RCC 7860 (cell line): ENCODE results near the gene DLL1.

Experiments
- DNase-seq: peaks from one replicate; pipeline ENCODE4 v3.0.0-alpha.2; 2015; ENCODE audit warnings: low spot score
- FAIRE-seq: peaks from 2 replicates; lab custom pipeline; 2012; peaks lifted over from hg19 to GRCh38; lab: Jason Lieb, UNC

DLL1 gene

DNA sequence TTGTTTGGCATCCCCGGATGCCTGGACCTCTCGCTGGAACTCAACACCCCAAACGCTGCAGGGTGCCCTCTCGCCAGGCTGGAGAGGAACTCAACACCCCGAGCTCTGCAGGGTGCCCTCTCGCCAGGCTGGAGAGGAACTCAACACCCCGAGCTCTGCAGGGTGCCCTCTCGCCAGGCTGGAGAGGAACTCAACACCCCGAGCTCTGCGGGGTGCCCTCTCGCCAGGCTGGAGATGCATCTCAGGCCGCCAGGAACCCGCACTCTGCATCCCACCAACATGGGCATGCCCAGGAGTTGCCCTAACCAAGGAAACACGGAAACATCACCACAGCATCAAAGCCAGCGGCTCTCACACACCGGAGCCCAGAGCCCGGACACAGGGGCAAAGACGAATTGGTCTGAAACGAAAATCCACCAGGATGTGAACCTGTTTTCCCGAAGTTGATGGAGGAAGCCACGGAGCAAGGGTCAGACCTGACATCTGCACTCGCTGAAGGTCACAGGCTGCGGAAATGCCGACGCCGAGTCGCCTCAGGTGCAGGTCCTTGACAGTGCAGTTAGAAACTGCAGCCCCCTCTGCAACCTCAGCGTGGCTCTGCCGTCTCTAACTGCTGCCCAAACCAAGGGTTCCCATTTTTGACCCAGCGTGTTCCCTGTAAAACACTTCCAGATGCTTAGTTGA, 37.5 kb downstream of the DLL1 start:
- FAIRE-seq (no peak), DNase-seq (no peak)

GRCh38 chr6:170251776-170252571, 38.9 kb downstream of the DLL1 start:
- no peak for DNase-seq
- FAIRE-seq, result no peak

DNA sequence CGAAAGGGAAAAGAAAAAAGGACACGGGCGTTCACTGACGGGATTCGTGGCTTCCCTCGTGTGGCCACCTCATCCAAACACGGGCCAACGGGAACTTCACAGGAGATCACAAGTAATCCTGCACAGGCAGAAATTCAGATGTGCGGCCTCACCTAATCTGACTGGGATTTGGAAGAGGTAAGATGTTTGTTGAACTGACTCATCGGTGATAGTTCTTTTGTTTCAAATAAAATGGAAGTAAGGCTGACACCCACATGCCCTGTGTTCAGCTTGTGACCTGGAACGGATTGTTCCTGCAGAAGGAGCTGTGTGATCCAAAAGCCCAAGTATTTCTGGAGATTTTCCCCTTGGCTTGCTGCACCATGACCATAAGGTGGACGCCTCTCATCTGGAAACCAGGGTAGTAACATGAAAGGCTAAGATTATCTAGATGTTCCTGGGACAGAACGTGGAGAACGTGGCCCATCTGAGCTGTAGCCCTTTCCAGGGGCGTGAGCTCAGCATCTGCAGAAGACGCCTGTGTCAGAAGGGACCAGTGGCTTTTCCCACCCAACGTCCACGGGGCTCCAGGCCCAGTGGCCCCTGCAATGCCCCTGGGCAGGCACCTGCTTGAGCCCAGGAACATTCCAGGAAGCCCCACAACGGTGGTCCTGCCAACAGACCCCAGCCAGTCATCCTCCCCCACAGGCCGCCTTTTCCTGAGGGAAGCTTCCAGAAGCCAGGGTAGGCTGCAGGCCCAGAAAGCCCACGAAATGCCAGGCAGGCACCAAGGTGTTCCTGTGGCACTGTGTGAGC, 39.7 kb downstream of the DLL1 start:
- no peak for DNase-seq
- FAIRE-seq, result no peak

DNA sequence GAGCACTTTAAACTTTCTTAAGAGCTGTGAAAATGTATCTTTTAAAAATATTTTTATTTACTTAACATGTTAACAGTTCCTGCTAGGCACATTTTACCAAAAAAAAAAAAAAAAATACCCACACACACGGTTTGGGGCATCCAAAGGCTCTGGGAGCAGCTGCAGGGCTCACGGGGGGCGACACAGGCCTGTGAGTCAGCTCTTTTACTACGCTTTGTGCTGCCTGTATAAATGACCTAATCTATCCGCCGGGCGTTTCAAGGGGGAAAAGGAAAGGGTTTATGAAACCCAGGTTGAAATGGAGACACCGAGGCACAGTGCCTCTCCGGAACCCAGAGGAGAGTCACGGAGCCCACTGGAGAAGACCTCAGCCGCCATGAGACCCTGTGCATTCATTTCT, 40.4 kb downstream of the DLL1 start:
- DNase-seq, result no peak
- FAIRE-seq, result no peak

GRCh38 chr6:170249817-170250216, 41.1 kb downstream of the DLL1 start:
- DNase-seq (no peak), FAIRE-seq (no peak)

DNA sequence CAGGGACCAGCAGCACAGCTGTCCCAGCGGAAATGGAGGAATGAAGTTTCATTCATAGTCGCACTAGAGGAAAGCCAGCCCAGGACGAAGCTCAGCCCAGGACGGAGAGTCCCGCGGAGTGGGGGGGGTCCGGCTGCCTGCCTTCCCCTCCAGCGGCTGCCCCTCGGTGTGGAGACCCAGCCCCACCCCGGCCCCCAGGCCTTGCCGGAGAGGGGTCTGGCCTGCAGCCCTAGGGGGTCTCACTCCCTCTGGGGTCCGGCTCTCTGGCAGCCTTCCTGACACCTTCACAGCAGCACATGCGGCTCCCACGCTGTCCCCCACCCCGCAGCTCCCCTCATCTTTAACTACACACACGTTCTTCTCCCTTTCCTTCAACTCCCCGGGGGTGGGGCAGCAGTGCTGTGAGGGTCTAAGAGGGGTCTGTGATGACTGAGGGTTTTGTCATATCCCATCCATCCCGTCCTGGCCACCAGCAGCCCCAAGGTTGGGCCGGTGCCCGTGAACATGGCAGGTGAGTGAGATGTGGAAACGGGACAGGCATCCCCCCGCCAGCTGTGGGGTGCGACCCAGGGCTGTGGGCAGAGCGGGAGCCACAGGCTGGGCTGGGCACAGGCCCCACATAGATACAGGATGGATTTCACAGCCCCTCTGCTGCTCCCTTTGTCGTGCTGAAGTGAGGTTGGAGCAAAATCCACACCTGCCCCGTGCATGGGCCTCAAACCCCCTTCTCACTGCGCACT, 41.8 kb downstream of the DLL1 start:
- DNase-seq (no peak), FAIRE-seq (no peak)

DNA sequence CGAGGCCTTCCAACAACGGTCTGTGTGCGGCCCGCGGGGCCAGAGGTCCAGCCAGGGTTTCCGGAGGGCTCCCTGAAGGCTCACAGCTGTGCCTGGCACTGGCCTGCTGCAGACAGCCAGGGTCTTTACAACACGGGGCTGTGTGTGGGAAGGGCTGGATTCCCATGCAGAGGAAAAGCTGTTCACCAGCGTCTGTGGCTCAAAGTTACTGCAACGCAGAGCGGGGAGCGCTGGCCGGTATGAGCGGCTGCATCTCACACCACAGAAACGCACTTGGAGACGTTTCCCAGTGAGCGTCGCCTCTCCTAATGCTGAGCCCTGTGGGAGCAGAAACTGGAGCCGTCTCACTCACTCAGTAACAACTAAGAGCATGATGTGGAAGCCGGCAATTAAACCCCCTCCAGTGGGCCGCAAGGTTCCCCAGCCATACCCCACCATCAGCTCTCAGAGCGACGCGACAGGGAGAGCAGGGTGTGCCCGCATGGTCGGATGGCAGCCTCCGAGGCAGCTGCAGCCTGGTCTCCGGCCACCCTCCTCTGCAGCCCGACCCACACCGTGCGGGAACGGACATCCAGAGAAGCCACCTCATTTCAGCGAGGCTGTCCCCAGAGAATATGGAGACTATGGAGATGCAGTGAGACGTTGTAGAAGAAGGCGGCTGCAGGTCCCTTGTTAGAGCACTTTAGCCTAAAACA, 42.6 kb downstream of the DLL1 start:
- no peak for FAIRE-seq
- DNase-seq, result no peak

GRCh38 chr6:170247178-170247701, 43.6 kb downstream of the DLL1 start:
- FAIRE-seq, result no peak
- DNase-seq, result no peak

DNA sequence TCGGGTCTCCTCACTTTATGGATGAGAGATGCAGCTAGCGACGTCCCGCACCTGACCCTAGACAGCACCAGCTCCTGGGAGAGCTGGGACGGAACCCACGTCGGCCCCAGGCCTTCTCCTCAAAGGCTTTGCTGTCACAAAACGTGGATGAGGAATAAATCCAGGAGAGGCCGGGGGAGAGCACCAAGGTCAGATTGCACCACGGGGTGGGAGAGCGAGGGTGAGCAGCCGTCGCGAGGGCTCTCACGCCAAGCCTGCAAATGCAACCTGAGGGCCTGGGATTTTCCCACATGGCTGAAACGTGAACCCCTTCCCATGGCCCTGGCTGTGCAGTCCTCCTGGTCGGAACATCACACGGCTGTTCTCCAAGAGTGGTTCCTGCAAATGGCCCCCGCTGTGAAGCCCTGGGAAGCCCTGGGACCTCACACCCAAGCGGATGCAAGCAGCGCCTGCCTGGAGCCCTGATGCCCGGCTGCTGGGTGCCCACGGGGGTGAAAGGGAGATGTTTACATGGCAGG, 45.3 kb downstream of the DLL1 start:
- no peak for DNase-seq
- FAIRE-seq, result no peak

GRCh38 chr6:170244721-170245474, 46.0 kb downstream of the DLL1 start:
- no peak for DNase-seq
- no peak for FAIRE-seq

DNA sequence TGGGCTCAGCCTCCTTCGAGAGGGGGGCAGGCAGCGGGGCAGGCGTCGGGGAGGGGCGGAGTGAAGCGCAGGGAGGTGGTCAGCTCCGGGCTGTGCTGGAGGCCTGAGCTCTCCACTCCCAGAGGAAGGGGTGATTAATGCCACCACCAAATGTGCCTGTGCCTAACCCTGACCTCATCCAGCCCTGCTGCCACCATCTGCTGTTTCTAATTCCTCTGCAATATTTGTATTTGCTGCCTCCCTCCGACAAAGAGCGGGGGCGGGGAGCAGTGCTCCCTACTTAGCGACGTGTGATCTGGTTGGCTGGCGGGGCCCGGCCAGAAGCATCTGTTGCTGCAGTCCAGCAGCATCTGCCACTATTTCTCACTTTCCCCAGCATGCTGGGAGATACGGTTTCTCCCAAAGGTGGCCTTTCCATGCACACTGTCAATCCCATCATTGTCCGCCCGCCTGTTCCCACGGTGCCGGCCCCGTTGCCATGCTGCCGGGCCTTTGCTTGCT, 47.0 kb downstream of the DLL1 start:
- no peak for DNase-seq
- FAIRE-seq, result no peak

DNA sequence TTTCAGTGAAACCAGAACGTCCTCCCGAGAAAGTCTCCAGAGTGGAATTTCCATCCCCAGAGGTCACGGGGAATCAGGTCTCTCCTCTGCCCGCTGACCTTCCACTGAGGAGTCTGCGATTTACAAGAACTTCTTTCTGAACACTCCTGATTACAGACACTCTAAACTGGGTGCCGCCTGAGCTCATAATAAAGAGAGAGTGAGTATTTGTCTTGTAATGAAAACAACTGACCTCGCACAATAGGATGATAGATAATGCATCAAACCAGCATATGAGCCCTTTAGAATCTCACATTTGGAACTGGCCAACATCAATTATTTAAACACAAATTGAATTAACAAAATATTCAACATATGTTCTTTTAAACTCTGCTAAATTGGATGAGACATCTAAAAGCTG, 47.5 kb downstream of the DLL1 start:
- FAIRE-seq, result no peak
- no peak for DNase-seq

- DNase-seq, result no peak
- no peak for FAIRE-seq
Measured at GRCh38 chr6:170238741-170239565, 51.9 kb downstream of the DLL1 start.

DNA sequence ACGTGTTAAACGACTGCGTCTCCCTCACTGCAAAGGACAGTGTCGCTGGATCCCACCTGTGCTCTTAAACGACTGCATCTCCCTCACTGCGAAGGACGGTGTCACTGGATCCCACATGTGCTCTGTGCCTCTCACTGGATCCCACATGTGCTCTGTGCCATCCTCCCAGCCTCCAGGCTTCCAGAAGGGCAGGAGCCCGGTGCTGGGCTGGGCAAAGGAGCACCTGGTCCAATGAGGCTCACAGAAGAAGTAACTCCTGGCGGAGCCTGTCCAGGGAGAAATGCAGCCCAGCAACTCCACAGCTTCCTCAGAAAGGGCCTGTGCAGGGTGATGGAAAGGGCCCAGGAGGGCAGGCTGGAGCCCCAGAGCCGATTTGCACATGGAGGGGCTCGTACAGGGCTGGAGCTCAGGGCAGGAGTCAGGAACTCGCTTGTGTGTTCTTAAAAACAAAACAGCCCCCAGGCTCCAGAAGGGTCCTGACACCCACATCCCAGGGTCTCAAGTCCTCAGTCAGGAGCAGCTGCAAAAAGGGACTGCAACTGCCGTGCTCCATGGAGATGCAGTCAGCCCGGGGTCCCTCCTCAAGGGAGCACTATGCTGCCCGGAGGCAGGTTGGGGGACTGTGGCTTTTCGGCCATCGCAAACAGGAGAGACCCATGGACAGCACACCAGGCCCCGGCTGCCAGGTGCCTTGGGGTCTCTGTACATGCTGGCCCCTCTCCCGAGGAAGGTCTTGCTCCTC, 52.7 kb downstream of the DLL1 start:
- FAIRE-seq, result no peak

GRCh38 chr6:170236131-170236836, 54.6 kb downstream of the DLL1 start:
- no peak for FAIRE-seq
- DNase-seq, result no peak

More for the DNA sequence above, 52.7 kb downstream of the DLL1 start:
- no peak for DNase-seq

DNA sequence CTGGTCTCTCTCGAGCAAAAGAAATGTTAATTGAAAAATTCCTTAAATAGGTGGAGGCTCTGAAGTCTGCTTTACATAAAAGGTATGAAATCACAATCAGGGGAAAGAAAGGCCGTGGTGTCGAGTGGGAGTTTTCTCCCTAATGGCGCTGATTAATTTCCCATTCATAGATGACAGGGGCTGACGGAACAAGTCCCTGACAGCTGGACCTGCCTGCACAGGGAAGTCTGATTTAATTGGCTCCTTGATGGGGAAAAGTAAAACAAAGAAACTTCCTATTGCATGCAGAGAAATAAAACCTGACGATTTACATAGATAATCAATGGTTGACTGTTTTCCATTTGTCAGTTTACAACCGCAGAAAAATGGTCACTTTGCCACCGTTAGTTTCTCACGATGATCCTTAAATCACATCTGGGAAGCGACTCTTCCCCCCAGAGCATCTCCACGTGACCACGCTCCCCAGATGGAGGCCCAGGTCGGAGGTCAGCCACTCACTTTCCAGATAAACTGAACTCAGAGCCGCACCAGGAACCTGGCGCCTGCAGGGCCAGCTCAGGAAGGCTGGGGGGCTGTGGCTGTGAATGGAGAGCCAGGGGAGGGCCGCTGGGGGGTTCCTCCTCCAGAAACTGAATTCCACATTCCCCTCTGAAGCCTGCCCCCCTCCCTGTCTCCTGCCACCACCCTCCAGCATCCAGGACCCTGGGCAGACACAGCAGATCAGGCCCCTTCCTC, 55.3 kb downstream of the DLL1 start:
- no peak for FAIRE-seq
- no peak for DNase-seq
